ENCODE measurements around the gene MAGI2. TPM values are rescaled to one million over a fixed set of nuclear protein-coding genes. Genes with fewer than 3 reads are reported as not detected.

The MAGI2 gene
- total RNA-seq, 4 donors from 2014 or later = 0.98 to 4.8 (median 2.5) TPM

GRCh38 chr7:78223598-78223997, 1229.9 kb downstream of the MAGI2 start:
- TF ChIP-seq POLR2AphosphoS5 (IDR thresholded peaks at IDR 0.05) = no peak
- no peak for TF ChIP-seq CTCF (IDR thresholded peaks at IDR 0.05)
- no peak for TF ChIP-seq EP300 (IDR thresholded peaks at IDR 0.05)
- no peaks in the 10 kb centered on the region for H3K27me3 ChIP-seq
- no peaks in the 10 kb centered on the region for H3K4me1 ChIP-seq
- no peak overlapping the region for H3K27ac ChIP-seq
- H3K4me3 ChIP-seq = no peak overlapping the region
- H3K9me3 ChIP-seq = no peaks in the 10 kb centered on the region
- no peak for DNase-seq (ENCODE audit: low spot score in 2 of 2)
- H3K36me3 ChIP-seq = no peaks in the 10 kb centered on the region
- 64% methylated on average over 1 of the region's 1 CpG for WGBS

GRCh38 chr7:78222001-78222751, 1231.3 kb downstream of the MAGI2 start:
- no peaks in the 10 kb centered on the region for H3K9me3 ChIP-seq
- no peak overlapping the region for H3K27ac ChIP-seq
- WGBS = 53% methylated on average over 5 of the region's 5 CpGs
- no peak for TF ChIP-seq POLR2A (IDR thresholded peaks at IDR 0.05)
- TF ChIP-seq CTCF (IDR thresholded peaks at IDR 0.05) = no peak
- TF ChIP-seq POLR2AphosphoS5 (IDR thresholded peaks at IDR 0.05) = no peak
- no peak for TF ChIP-seq EP300 (IDR thresholded peaks at IDR 0.05)
- H3K27me3 ChIP-seq = no peaks in the 10 kb centered on the region
- no peak for DNase-seq (ENCODE audit: low spot score in 2 of 2)
- no peaks in the 10 kb centered on the region for H3K36me3 ChIP-seq
- no peaks in the 10 kb centered on the region for H3K4me1 ChIP-seq
- no peak overlapping the region for H3K4me3 ChIP-seq

- TF ChIP-seq POLR2A (IDR thresholded peaks at IDR 0.05) = no peak
- TF ChIP-seq CTCF (IDR thresholded peaks at IDR 0.05) = no peak
- no peak for TF ChIP-seq POLR2AphosphoS5 (IDR thresholded peaks at IDR 0.05)
- TF ChIP-seq EP300 (IDR thresholded peaks at IDR 0.05) = no peak
- no peaks in the 10 kb centered on the region for H3K36me3 ChIP-seq
- H3K4me1 ChIP-seq = no peaks in the 10 kb centered on the region
- DNase-seq (ENCODE audit: low spot score in 2 of 2) = no peak
- H3K4me3 ChIP-seq = no peak overlapping the region
- WGBS = 89% methylated on average over 5 of the region's 5 CpGs
- no peaks in the 10 kb centered on the region for H3K9me3 ChIP-seq
- H3K27ac ChIP-seq = no peak overlapping the region
- H3K27me3 ChIP-seq = no peaks in the 10 kb centered on the region
These were observed 1232.7 kb downstream of the MAGI2 start for GRCh38 chr7:78220754-78221153.

GRCh38 chr7:78218876-78219275, 1234.6 kb downstream of the MAGI2 start:
- no peak for TF ChIP-seq POLR2A (IDR thresholded peaks at IDR 0.05)
- no peak for TF ChIP-seq EP300 (IDR thresholded peaks at IDR 0.05)
- no peak for TF ChIP-seq POLR2AphosphoS5 (IDR thresholded peaks at IDR 0.05)

GRCh38 chr7:78218051-78218450, 1235.4 kb downstream of the MAGI2 start:
- no peaks in the 10 kb centered on the region for H3K4me1 ChIP-seq
- DNase-seq (ENCODE audit: low spot score in 2 of 2) = no peak
- H3K9me3 ChIP-seq = no peaks in the 10 kb centered on the region
- no peak overlapping the region for H3K27ac ChIP-seq
- no peaks in the 10 kb centered on the region for H3K36me3 ChIP-seq
- H3K4me3 ChIP-seq = no peak overlapping the region
- H3K27me3 ChIP-seq = no peaks in the 10 kb centered on the region
- no peak for TF ChIP-seq EP300 (IDR thresholded peaks at IDR 0.05)
- TF ChIP-seq POLR2AphosphoS5 (IDR thresholded peaks at IDR 0.05) = no peak
- no peak for TF ChIP-seq CTCF (IDR thresholded peaks at IDR 0.05)
- no peak for TF ChIP-seq POLR2A (IDR thresholded peaks at IDR 0.05)
- 63% methylated on average over 1 of the region's 1 CpG for WGBS

More at GRCh38 chr7:78218876-78219275, 1234.6 kb downstream of the MAGI2 start:
- H3K4me3 ChIP-seq = no peak overlapping the region
- no peaks in the 10 kb centered on the region for H3K9me3 ChIP-seq
- H3K27me3 ChIP-seq = no peaks in the 10 kb centered on the region
- H3K27ac ChIP-seq = no peak overlapping the region
- H3K36me3 ChIP-seq = no peaks in the 10 kb centered on the region
- 91% methylated on average over 9 of the region's 9 CpGs for WGBS
- DNase-seq (ENCODE audit: low spot score in 2 of 2) = no peak
- H3K4me1 ChIP-seq = no peaks in the 10 kb centered on the region

Measured in suprapubic skin (tissue), 4 donors.